Left ventricle myocardium superior (tissue), 1 donor: ENCODE measurements around the gene TOR2A. TPM values are rescaled to one million over a fixed set of nuclear protein-coding genes. Genes with fewer than 3 reads are reported as not detected.
"Not testable (repeated sequence)": the region's sequence is repeated elsewhere in the genome, so short reads cannot be mapped to it uniquely, and the experiment has no call there.

ENCODE experiments used
- ATAC-seq: fragments of 200-7000 bp; cut with Tn5 transposase; one replicate; pipeline ENCODE4 v1.9.1; 2020; ENCODE audit warnings: mild to moderate bottlenecking, moderate library complexity
- DNase-seq: peaks from one replicate; pipeline ENCODE4 v3.0.0-alpha.2; 2020
- intact Hi-C: fragments of 100-400 bp; cut with micrococcal nuclease; formaldehyde crosslinking; loops from one replicate; pipeline ENCODE4 v1.11.0; 2022
- total RNA-seq: library from RNA; stranded (reverse); fragmentation: NEBNext Ultra II Directional; extraction: Animal tissue kit (Norgen Biotek cat#: 25700); gene quantifications from one replicate; pipeline ENCODE4 v1.2.1, GENCODE V29; 2021
- donor health status: DM: no; HTN: yes; CAD: no; lungs with severe emphysema.

TOR2A gene
- total RNA-seq, 1 donor from 2014 or later = 3.6 TPM

DNA sequence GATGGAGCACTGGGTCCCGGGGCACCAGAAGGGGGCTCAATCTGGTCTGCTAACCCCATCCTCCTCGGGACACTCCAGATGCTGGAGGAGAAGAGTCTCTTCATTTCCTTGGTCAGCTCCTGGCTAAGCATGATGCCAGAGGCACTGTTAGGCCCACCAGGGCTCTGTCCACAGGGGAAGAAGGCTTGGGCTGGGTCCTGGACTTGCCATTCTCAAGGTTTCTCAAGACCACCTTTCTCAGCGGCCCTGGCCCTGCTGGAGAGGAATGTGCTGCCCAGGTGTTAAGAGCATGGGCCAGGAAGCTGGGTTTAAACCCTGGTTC is 35.5 kb upstream of the TOR2A start:
- ATAC-seq = no peak
- intact Hi-C loops = no loop called here
- no peak for DNase-seq

GRCh38 chr9:127769929-127770582 is 35.0 kb upstream of the TOR2A start:
- no peak for DNase-seq
- intact Hi-C loops = no loop called here
- no peak for ATAC-seq

DNA sequence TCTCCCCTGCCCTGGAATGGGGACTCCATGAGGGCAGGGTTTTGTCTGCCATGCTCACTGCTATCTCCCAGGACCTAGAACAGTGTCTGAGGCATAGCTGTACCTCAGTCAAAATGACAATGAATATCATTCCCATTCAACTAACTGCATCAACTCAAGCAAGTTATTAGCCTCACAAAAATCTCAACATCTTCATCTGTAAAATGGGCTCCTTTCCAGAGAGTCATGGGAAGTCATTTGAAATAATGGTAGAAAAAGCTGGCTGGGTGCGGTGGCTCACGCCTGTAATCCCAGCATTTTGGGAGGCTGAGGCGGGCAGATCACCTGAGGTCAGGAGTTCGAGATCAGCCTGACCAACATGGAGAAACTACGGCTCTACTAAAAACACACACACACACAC is 34.0 kb upstream of the TOR2A start:
- ATAC-seq = no peak
- intact Hi-C loops = no loop called here
- no peak for DNase-seq

- intact Hi-C loops = no loop called here
- no peak for ATAC-seq
- DNase-seq = no peak
Measured at GRCh38 chr9:127768698-127769097, 33.6 kb upstream of the TOR2A start.

GRCh38 chr9:127767909-127768331 is 32.8 kb upstream of the TOR2A start:
- ATAC-seq = no peak
- DNase-seq = peak; percentile 48
- intact Hi-C loops = no loop called here

- ATAC-seq (no peak), DNase-seq (no peak)
- intact Hi-C loops = no loop called here
Measured at GRCh38 chr9:127767410-127767809, 32.3 kb upstream of the TOR2A start.

DNA sequence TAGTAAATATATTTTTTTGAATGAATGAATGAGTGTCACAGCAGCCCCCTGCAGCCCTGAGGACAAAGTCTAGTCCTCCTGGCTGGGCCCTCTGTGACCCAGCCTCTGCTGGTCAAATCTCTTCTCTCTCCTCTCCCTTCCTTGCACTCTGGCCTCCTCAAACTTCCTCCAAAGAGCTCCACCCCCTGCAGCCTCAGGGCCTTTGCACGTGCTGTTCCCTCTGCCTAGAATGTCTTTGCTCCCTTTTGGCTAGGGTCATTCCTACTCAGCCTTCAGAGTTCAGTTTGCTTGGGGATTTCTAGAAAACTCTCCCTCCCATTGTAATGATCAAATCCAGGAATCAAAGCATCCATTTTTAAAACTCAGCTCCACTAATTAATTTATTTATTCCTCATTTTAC is 30.3 kb upstream of the TOR2A start:
- ATAC-seq (no peak), DNase-seq (no peak)
- intact Hi-C loops = no loop called here

- intact Hi-C loops = no loop called here
- DNase-seq (peak; percentile 72), ATAC-seq (peak; percentile 73)
Measured at GRCh38 chr9:127763918-127764384, 28.9 kb upstream of the TOR2A start.

DNA sequence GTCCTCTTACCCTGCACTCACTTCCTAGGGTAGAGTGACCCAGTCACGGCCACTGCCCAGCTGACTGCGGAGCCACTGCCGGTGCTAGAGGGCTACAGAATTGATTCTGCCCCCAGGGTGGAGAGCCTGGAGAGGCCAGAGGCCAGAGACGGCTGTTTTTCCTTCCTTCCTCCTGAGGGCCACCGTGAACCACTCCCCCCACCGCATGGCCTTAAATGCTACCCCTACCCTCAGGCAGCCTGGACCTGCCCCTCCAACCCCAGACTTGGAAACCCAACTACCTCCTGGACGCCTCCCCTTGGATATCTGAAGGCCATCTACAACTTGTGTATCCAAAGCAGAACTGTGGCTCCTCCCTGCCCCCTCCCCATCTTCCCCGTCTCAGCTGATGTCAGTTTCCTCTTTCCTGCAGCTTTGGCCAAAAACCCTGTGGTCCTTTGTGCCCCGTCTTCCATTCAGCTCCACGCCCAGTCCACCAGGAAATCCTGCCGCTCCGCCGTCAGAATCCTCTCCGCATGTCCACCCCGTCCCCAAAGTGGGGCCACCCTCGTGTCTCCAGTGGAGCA is 27.1 kb upstream of the TOR2A start:
- peak; percentile 70 for DNase-seq
- intact Hi-C loops = no loop called here
- ATAC-seq = peak; percentile 74

- DNase-seq (no peak), ATAC-seq (peak; percentile 14)
- intact Hi-C loops = no loop called here
Measured at GRCh38 chr9:127761491-127761956, 26.4 kb upstream of the TOR2A start.

- ATAC-seq (no peak), DNase-seq (no peak)
- intact Hi-C loops = no loop called here
Measured at GRCh38 chr9:127761061-127761460, 26.0 kb upstream of the TOR2A start.

- intact Hi-C loops = no loop called here
Measured at GRCh38 chr9:127758843-127759242, 23.7 kb upstream of the TOR2A start.

GRCh38 chr9:127756776-127757175 is 21.7 kb upstream of the TOR2A start:
- ATAC-seq, DNase-seq: not testable (repeated sequence)

More at GRCh38 chr9:127758843-127759242, 23.7 kb upstream of the TOR2A start:
- DNase-seq = no peak
- ATAC-seq = no peak

DNA sequence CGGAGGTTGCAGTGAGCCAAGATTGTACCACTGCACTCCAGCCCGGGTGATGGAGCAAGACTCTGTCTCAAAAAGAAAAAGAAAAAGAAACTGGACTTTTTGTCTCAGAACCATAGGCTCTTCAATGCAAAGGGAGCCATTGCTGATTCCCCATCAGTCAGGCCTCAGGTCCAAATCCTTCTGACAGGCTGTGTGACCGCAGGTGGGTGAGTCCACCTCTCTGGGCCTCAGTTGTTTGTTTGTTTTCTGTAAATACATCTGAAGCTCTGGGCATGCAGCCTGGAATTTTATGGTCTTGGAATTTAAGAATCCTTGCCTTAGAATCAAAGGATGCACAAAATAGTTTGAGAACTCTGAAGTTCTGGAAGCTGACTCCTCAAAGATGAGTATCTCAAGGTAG is 21.1 kb upstream of the TOR2A start:
- no peak for ATAC-seq
- intact Hi-C loops = no loop called here
- no peak for DNase-seq

More at GRCh38 chr9:127756776-127757175, 21.7 kb upstream of the TOR2A start:
- intact Hi-C loops = not testable (repeated sequence)

DNA sequence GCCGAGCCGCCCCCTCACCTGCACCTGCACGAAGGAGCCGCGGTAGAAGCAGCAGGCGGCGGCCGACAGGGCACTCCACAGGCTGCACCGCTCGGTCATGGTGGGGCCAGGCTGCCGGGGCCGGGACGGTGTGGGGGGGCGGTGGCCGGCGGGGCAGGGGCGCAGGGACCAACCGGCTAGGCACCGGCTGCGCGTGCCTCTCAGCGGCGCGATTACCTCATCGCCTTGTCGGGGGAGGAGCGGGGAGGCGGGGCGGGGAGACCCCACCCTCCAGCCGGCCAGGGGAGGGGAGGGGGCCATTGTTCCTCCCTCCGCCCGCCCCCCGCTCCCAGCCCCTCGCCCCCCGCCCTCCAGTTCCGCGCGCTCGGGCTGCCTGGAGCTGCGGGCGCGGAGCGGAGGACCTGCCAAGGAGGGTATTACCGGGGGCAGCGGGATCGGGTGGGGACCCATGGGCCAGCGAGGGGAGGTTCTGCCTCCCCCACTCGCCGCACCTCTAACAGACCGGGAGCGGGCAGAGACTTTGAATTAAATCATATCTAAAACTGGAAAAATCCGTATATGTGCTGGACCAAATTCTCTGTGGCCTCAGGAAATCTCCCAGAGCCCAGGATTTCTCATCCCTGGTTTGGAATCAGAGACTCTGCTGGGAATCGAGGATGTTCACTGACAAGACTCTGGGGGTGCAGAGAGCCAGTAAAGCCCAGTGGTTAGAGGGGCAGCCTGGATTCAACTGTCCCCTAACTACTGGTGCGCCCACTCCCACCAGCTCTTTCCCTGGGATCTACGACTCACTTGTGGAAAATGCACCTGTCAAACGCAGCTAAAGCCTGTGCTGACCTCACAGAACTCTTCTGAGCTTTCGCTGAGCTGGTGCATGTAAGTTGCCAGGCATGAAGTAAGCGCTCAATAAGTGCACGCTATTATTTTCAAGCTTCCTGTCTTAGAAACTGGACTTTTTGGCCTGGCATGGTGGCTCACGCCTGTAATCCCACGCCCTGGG is 20.3 kb upstream of the TOR2A start:
- intact Hi-C loops = no loop called here
- no peak for DNase-seq
- ATAC-seq = peak; percentile 49

- ATAC-seq (peak; percentile 36), DNase-seq (no peak)
- intact Hi-C loops = no loop called here
Measured at GRCh38 chr9:127754099-127755060, 19.3 kb upstream of the TOR2A start.

GRCh38 chr9:127753622-127754021 is 18.5 kb upstream of the TOR2A start:
- intact Hi-C loops = no loop called here
- no peak for ATAC-seq

GRCh38 chr9:127753148-127753547 is 18.1 kb upstream of the TOR2A start:
- ATAC-seq = no peak
- intact Hi-C loops = no loop called here

More at GRCh38 chr9:127753622-127754021, 18.5 kb upstream of the TOR2A start:
- DNase-seq = no peak

More at GRCh38 chr9:127753148-127753547, 18.1 kb upstream of the TOR2A start:
- DNase-seq = no peak
